HepG2 (cell line): Measurements from ENCODE around the gene ANKIB1.

Experiments
- BRCA1 ChIP-seq: sonication (generic); formaldehyde crosslinking; IDR thresholded peaks from 2 replicates; pipeline ENCODE4 v1.4.0; 2020; ENCODE audit warnings: missing genetic modification reagents
- EZH2 ChIP-seq: conservative IDR thresholded peaks from 2 replicates; pipeline ENCODE4 v1.6.1; 2012; ENCODE audit warnings: mild to moderate bottlenecking, low read depth, low read length, moderate library complexity
- KDM5B ChIP-seq: sonication (generic); formaldehyde crosslinking; IDR thresholded peaks from 2 replicates; pipeline ENCODE4 v1.4.0; 2020; ENCODE audit warnings: missing genetic modification reagents, mild to moderate bottlenecking, borderline replicate concordance
- NFYB ChIP-seq: sonication (generic); formaldehyde crosslinking; IDR thresholded peaks from 2 replicates; pipeline ENCODE4 v1.4.0; 2020; ENCODE audit warnings: missing genetic modification reagents
- YY1 ChIP-seq: IDR thresholded peaks from 2 replicates; pipeline ENCODE4 v1.6.1; 2011; ENCODE audit warnings: low read length, low read depth, moderate library complexity, mild to moderate bottlenecking; ENCODE audit not compliant: insufficient read depth, insufficient replicate concordance
- ZNF253 ChIP-seq: sonication (generic); formaldehyde crosslinking; IDR thresholded peaks from 2 replicates; pipeline ENCODE4 v1.8.0; 2022; ENCODE audit warnings: mild to moderate bottlenecking, missing genetic modification reagents, borderline replicate concordance
- ZNF354B ChIP-seq: sonication (generic); formaldehyde crosslinking; IDR thresholded peaks from 2 replicates; pipeline ENCODE4 v1.8.0; 2022; ENCODE audit warnings: mild to moderate bottlenecking, missing genetic modification reagents

GRCh38 chr7:92304406-92304893 lies 58.7 kb downstream of the ANKIB1 start:
- TF ChIP-seq YY1 (no peak), NFYB (CRISPR knock-in tag) (no peak), ZNF253 (CRISPR knock-in tag) (no peak), BRCA1 (no peak), KDM5B (CRISPR knock-in tag) (no peak), EZH2 (no peak), ZNF354B (CRISPR knock-in tag) (no peak)
